HG03139 (cell line): ENCODE measurements around the gene CFAP74.
"Not testable (repeated sequence)": the region's sequence is repeated elsewhere in the genome, so short reads cannot be mapped to it uniquely, and the experiment has no call there.

Source experiments
- ATAC-seq: cut with Tn5 transposase; IDR thresholded peaks from one replicate; pipeline ENCODE4 v1.9.1; 2021; ENCODE audit not compliant: unreplicated experiment

CFAP74 gene

GRCh38 chr1:1883890-1884289, 119.7 kb downstream of the CFAP74 start:
- not testable (repeated sequence) for ATAC-seq

DNA sequence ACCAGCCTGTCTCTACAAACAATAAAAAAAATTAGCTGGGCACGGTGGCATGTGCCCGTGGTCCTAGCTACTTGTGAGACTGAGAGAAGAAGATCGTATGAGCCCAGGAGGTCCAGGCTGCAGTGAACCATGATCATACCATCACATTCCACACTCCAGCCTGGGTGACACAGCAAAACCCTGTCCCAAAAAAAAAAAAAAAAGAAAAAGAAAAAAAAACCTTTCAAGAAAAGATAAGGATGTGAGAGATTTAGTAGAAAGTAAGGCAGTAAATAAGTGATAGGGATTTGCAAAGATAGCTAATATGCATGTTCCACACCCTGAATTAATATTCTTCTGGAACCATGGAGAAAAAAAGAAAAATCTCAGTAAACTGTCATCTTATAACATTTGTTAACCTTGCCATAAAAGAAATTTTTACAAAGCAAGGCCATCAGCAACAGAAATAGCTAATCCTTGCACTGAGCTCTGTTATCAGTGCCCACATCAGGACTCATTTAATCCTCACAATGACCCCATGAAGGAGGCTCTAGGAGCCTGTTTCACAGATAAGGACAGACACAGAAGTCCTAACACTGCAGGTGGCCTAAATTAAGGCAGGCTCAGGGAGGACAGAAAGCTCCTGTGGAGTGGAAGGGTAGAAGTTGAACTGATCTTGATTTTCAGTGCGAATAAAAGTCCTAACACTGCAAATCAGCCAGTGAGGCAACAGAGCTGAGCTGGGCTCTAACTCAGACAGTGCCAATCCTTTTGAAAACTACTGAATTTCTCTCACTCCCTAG, 120.3 kb downstream of the CFAP74 start:
- no peak for ATAC-seq

GRCh38 chr1:1881727-1882126, 121.9 kb downstream of the CFAP74 start:
- ATAC-seq: no peak

- no peak for ATAC-seq
Observed at GRCh38 chr1:1880617-1881312, 122.8 kb downstream of the CFAP74 start.

DNA sequence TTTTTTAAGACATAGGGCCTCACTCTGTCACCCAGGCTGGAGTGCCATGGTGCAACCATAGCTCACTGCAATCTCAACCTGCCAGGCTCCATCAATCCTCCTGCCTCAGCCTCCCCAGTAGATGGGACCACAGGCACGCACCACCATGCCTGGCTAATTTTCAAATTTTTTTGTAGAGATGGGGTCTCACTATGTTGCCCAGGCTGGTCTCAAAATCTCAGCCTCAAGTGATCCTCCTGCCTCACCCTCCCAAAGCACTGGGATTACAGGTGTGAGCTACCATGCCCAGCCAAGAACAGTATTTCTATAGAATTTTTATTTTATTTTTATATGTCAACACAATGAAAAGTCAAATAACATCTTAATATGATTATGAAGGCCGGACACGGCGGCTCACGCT, 123.6 kb downstream of the CFAP74 start:
- ATAC-seq: no peak

DNA sequence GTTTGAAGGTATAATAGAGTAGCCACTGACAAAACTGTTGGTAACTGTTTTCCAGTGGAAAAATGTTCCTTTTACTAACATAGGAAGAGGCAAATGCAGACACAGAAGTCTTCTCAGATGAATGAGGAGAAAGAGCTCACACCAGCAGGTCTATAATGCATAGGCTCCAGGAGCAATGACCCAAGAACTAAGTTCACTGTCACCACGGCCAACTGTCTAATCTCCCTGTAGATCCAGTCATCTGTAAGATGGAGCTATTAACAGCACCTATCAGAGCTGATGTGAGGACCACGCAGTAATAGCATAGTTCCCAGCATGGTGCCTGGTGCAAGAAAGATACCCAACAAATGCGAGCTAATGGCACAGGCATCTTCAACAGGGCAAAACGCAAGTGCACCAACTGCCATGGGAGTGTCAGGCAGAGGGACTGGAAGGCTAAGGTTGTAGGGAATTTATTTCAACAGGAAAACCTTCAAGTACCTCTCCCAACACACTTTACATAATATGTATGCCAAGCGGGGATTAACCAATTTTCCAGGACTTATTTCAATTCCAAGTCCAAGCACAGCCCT, 125.6 kb downstream of the CFAP74 start:
- no peak for ATAC-seq

DNA sequence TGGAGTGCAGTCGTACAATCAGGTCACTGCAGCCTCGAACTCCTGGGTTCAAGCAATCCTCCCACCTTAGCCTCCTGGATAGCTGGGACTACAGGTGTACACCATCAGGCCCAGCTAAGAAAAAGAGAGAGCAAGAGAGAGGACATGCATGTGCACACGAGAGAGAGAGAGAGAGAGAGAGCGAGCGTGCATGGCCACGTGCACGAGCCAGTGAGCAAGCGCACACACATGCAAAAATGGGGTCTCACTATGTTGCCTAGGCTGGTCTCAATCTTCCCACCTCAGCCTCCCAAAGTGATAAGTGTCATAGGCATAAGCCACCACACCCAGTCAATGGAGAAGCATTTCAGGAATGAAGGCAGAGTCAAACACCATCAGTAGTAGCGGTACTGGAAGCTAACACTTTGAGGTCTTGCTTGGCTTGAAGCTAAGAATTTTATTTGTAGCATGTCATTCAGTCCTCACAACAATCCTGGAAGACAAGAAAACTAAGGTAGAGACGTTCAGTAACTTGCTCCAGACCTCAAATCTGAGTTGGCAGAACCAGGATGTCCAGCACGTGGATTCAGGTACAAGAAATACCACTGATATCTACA, 127.2 kb downstream of the CFAP74 start:
- ATAC-seq: no peak

- ATAC-seq: no peak
Observed at GRCh38 chr1:1875932-1876331, 127.7 kb downstream of the CFAP74 start.

DNA sequence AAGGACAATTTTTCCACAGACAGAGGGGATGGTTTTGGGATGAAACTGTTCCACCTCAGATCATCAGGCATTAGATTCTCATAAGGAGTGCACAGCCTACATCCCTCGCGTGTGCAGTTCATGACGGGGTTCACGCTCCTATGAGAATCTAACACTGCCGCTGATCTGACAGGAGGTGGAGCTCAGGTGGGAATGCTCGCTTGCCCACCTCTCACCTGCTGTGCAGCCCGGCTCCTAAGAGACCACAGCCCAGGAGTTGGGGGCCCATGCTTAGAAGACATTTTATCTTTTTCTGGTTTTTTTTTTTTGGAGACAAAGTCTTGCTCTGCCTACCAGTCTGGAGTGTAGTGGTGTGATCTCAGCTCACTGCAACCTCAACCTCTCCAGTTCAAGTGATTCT, 128.7 kb downstream of the CFAP74 start:
- no peak for ATAC-seq

DNA sequence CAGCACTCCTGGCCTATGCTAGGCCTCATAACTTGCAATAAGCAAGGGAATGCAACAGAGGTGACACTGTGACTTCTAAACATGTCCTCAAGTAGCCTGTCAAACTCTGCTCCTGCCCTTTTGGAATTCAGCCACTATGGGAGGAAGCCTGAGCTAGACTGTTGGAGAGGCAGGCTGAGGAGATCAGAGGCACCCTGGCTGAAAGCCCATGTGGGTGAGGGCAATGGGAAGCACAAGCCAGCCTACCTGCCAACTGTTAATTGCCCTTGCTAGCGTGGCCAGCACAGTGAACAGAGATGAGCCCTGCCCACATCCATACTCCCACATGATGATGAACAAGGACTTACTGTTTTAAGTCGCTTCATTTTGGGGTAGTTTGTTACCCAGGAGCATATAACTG, 130.4 kb downstream of the CFAP74 start:
- ATAC-seq: no peak

DNA sequence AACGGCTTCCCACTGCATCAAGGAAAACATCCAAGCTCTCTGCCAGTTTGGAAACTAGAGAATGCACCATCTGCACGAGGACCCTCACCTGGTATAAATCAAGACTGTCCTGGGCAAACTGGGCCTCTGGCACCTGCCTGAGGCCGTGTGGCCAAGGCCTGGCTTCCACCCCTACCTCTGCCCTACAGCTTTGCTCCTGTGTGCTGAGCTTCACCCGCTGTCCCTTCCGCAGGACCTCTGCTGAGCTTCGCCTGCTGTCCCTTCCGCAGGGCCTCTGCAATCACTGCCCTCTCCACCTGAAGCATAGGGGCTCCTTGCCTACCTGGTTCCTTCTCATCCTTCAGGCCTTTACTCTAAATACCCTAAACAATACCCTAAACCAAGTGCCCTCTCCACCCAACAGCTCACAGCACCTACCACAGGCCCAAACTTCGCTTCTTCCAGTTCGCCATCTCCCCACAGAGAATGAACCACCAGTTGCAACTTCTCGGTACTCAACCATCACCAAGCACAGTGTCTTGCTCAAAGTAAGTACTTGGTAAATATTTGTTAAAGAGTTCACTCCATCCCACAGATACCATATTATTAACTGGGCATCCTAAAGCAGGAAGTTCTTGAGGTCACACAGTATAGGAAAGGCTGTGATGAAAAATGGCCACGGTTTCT, 131.1 kb downstream of the CFAP74 start:
- ATAC-seq: no peak
